Measurements from ENCODE around the gene RIT1. TPM values are rescaled to one million over a fixed set of nuclear protein-coding genes. Genes with fewer than 3 reads are reported as not detected.

The RIT1 gene
- polyA plus RNA-seq, 6 donors from 2014 or later, result 5.2 to 30.0 (median 20.9) TPM

GRCh38 chr1:155856257-155856974 is 54.7 kb downstream of the RIT1 start:
- H3K4me1 Mint-ChIP-seq, result peaks cover 25 to 58% (median 43%) of the 10 kb centered on the region in 3 donors
- ATAC-seq (ENCODE audit: low read depth in 2 of 2) (no peak), DNase-seq (no peak)
- H3K36me3 Mint-ChIP-seq, result peaks cover 0 to 9% of the 10 kb centered on the region in 2 donors
- H3K27me3 Mint-ChIP-seq, result peaks cover 0 to 7% (median 4%) of the 10 kb centered on the region in 3 donors
- H3K9me3 Mint-ChIP-seq, result no peaks in the 10 kb centered on the region
- H3K4me3 Mint-ChIP-seq, result peak overlapping the region; percentile 90 to 100 (median 97)
- peak overlapping the region; percentile 97 to 99 (median 98) for H3K27ac Mint-ChIP-seq

GRCh38 chr1:155850345-155850744 is 60.8 kb downstream of the RIT1 start:
- H3K27ac Mint-ChIP-seq, result peak overlapping the region in 2 of 6 donors; percentile 57 to 89
- H3K27me3 Mint-ChIP-seq, result no peaks in the 10 kb centered on the region
- peaks cover 5 to 9% of the 10 kb centered on the region in 2 donors for H3K36me3 Mint-ChIP-seq
- DNase-seq (no peak), ATAC-seq (ENCODE audit: low read depth in 2 of 2) (no peak)
- no peaks in the 10 kb centered on the region for H3K9me3 Mint-ChIP-seq
- peaks cover 26 to 66% (median 30%) of the 10 kb centered on the region in 3 donors for H3K4me1 Mint-ChIP-seq
- peak overlapping the region in 1 of 8 donors; percentile 13 for H3K4me3 Mint-ChIP-seq

GRCh38 chr1:155847823-155848529 is 63.2 kb downstream of the RIT1 start:
- Mint-ChIP-seq H3K36me3 (peaks cover 5 to 19% of the 10 kb centered on the region in 2 donors), H3K9me3 (no peaks in the 10 kb centered on the region), H3K4me1 (peaks cover 38 to 81% (median 48%) of the 10 kb centered on the region in 3 donors), H3K4me3 (no peak overlapping the region), H3K27me3 (no peaks in the 10 kb centered on the region), H3K27ac (peak overlapping the region in 2 of 6 donors; percentile 4 to 6)
- DNase-seq (no peak), ATAC-seq (ENCODE audit: low read depth in 2 of 2) (no peak)

Other genes with a start within 250 kb of the RIT1 start
- gene YY1AP1, start 222.6 kb downstream of the RIT1 start, polyA plus RNA-seq (ENCODE audit: low read depth in 6 of 6), result 10 to 100 TPM; 26.7 to 56.1 (median 32.2) TPM
- 10 to 100 TPM; 65.6 to 87.5 (median 77.6) TPM for gene DAP3, start 222.3 kb downstream of the RIT1 start, polyA plus RNA-seq (ENCODE audit: low read depth in 6 of 6)
- gene GON4L, start 54.1 kb downstream of the RIT1 start, polyA plus RNA-seq (ENCODE audit: low read depth in 6 of 6), result 10 to 100 TPM in 5 of 6 donors, 1 to 10 TPM in 1; 9.6 to 64.4 (median 30.7) TPM
- gene SYT11, start 51.8 kb downstream of the RIT1 start, polyA plus RNA-seq (ENCODE audit: low read depth in 6 of 6), result 10 to 100 TPM in 1 of 6 donors, 1 to 10 TPM in 5; 1.4 to 10.9 (median 2.5) TPM
- gene KHDC4, start 23.1 kb upstream of the RIT1 start, polyA plus RNA-seq (ENCODE audit: low read depth in 6 of 6), result 10 to 100 TPM in 1 of 6 donors, 1 to 10 TPM in 5; 5.5 to 10.7 (median 7.2) TPM
- 1 to 10 TPM in 1 of 6 donors, under 1 TPM in 2, not detected in 3; 0.21 to 1.2 (median 0.36) TPM for gene RXFP4, start 30.3 kb upstream of the RIT1 start, polyA plus RNA-seq (ENCODE audit: low read depth in 6 of 6)
- 10 to 100 TPM in 5 of 6 donors, 1 to 10 TPM in 1; 6.9 to 48.4 (median 27.7) TPM for gene ARHGEF2, start 67.2 kb upstream of the RIT1 start, polyA plus RNA-seq (ENCODE audit: low read depth in 6 of 6)
- 100 to 1,000 TPM; 243 to 278 (median 256) TPM for gene SSR2, start 109.6 kb upstream of the RIT1 start, polyA plus RNA-seq (ENCODE audit: low read depth in 6 of 6)
- 1 to 10 TPM; 4.7 to 9.0 (median 6.1) TPM for gene UBQLN4, start 142.4 kb upstream of the RIT1 start, polyA plus RNA-seq (ENCODE audit: low read depth in 6 of 6)
- 100 to 1,000 TPM in 5 of 6 donors, 10 to 100 TPM in 1; 99.5 to 139 (median 114) TPM for gene LAMTOR2, start 143.4 kb upstream of the RIT1 start, polyA plus RNA-seq (ENCODE audit: low read depth in 6 of 6)
- gene RAB25, start 149.8 kb upstream of the RIT1 start, polyA plus RNA-seq (ENCODE audit: low read depth in 6 of 6), result not detected
- gene MEX3A, start 171.1 kb upstream of the RIT1 start, polyA plus RNA-seq (ENCODE audit: low read depth in 6 of 6), result under 1 TPM in 2 of 6 donors, not detected in 4; 0.05 to 0.13 TPM
- 1 to 10 TPM in 4 of 6 donors, under 1 TPM in 2; 0.33 to 3.0 (median 1.4) TPM for gene LMNA, start 203.4 kb upstream of the RIT1 start, polyA plus RNA-seq (ENCODE audit: low read depth in 6 of 6)
- 10 to 100 TPM; 23.3 to 37.3 (median 29.5) TPM for gene SEMA4A, start 242.2 kb upstream of the RIT1 start, polyA plus RNA-seq (ENCODE audit: low read depth in 6 of 6)